ENCODE results near the gene ADGRE2. TPM values are rescaled to one million over a fixed set of nuclear protein-coding genes. Genes with fewer than 3 reads are reported as not detected.

ADGRE2 gene
- total RNA-seq, 1 donor from 2014 or later, result 0.54 TPM

- intact Hi-C loops (cut with DNase I), result no loop called here
- ATAC-seq (ENCODE audit: poor library complexity), result no peak
- no peak for DNase-seq
Observed at GRCh38 chr19:14763497-14764145, 14.7 kb downstream of the ADGRE2 start.

GRCh38 chr19:14762111-14762510 is 16.2 kb downstream of the ADGRE2 start:
- no peak for DNase-seq
- intact Hi-C loops (cut with DNase I), result no loop called here
- ATAC-seq (ENCODE audit: poor library complexity), result no peak

DNA sequence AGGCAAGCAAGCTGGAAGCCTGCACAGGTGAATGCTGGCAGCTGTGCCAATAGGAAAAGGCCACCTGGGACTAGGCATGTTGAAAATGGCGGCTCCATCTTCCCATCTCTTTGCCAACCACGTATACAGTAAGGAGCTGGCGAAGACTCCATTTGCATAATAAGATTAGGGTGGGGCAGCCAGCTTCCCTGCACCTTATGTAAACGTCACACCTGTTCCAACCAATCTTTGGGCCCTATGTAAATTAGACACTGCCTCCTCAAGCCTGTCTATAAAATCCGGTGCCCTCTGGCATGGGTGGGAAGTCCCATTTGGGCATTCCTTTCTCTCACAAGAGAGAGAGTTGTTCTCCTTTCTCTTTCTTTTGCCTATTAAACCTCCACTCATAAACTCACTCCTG is 16.8 kb downstream of the ADGRE2 start:
- ATAC-seq (ENCODE audit: poor library complexity), result no peak
- DNase-seq, result no peak
- intact Hi-C loops (cut with DNase I), result no loop called here

GRCh38 chr19:14758816-14759215 is 19.5 kb downstream of the ADGRE2 start:
- ATAC-seq (ENCODE audit: poor library complexity), result no peak
- DNase-seq, result no peak
- intact Hi-C loops (cut with DNase I), result no loop called here

DNA sequence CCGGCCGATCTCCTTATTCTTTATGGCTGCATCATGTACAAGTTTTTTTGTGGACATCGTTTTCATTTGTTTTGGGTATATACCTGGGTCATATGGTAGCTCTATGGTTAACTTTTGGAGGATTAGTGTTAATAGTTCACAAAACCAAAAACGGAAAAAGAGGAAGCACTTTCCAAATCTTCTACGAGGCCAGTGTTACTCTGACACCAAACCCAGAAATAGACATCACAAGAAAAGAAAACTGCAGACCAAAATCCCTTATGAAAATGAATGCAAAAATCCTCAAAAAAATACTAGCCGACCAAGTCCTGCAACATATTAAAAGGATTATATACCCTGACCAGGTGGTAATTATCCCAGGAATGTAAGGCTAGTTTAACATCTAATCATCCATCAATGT is 29.8 kb downstream of the ADGRE2 start:
- no peak for ATAC-seq (ENCODE audit: poor library complexity)
- no peak for DNase-seq
- intact Hi-C loops (cut with DNase I), result no loop called here

- no peak for DNase-seq
- intact Hi-C loops (cut with DNase I), result no loop called here
- ATAC-seq (ENCODE audit: poor library complexity), result no peak
Observed at GRCh38 chr19:14746886-14747285, 31.5 kb downstream of the ADGRE2 start.

GRCh38 chr19:14735915-14736314 is 42.4 kb downstream of the ADGRE2 start:
- intact Hi-C loops (cut with DNase I), result no loop called here
- ATAC-seq (ENCODE audit: poor library complexity) (no peak), DNase-seq (no peak)

DNA sequence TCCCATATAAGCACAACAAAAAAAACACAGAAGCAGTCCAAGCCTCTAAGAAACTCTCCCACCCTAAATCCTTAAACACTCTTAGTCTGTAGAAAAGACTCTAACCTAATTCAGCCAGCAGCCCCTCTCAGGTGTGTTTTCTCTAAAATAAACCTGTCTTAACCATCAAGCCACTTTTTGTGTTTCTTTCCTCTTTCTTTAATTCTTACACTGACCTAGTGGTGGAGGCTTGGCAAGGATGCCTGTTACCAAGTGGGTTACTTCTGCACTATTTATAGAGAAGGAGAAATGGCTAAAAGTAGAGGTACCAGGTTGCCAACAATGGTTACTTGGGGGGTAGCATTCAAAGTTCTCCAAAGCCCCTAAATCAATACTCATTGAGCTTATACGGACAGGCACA is 44.8 kb downstream of the ADGRE2 start:
- DNase-seq, result no peak
- intact Hi-C loops (cut with DNase I), result no loop called here
- no peak for ATAC-seq (ENCODE audit: poor library complexity)

DNA sequence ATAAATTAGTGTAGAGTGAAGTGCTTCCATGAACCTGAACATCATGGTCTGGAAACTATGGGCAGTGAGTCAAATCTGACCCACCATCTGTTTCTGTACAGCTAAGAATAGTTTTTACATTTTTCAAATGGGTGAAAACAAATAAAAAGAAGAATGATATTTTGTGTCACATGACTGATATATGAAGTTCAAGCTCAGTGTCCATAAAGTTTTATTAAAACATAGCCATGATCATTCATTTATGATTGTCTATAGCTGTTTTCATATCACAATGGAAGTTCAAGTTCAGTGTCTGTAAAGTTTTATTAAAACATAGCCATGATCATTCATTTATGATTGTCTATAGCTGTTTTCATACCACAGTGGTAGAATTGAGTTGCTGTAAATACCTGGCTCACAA is 45.9 kb downstream of the ADGRE2 start:
- intact Hi-C loops (cut with DNase I), result no loop called here
- DNase-seq (no peak), ATAC-seq (ENCODE audit: poor library complexity) (no peak)

DNA sequence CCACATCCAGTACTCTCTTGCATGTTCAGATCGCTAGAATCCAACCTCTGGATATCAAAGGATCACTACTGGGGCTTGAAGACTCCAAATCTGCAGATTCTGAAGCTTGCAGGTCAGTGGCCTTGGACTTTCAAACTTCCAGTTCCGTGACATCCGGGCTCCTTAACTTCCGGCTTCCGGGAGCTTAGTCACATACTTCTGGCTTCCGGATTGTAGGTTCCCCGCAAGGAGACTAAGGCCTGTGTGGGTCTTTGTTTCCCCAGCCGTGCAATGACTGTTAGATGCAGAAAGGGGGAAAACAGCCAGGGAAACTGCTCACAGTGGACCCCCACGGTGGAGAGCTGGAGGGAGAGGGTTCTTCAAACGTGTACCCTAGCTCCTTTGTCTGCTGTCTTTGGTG is 47.2 kb downstream of the ADGRE2 start:
- DNase-seq, result no peak
- ATAC-seq (ENCODE audit: poor library complexity), result no peak
- intact Hi-C loops (cut with DNase I), result no loop called here

GRCh38 chr19:14728595-14728994 is 49.8 kb downstream of the ADGRE2 start:
- intact Hi-C loops (cut with DNase I), result no loop called here
- DNase-seq, result no peak
- no peak for ATAC-seq (ENCODE audit: poor library complexity)

GRCh38 chr19:14722127-14722526 is 56.2 kb downstream of the ADGRE2 start:
- intact Hi-C loops (cut with DNase I), result no loop called here
- ATAC-seq (ENCODE audit: poor library complexity) (no peak), DNase-seq (no peak)

- ATAC-seq (ENCODE audit: poor library complexity) (no peak), DNase-seq (no peak)
- intact Hi-C loops (cut with DNase I), result no loop called here
Observed at GRCh38 chr19:14719162-14719561, 59.2 kb downstream of the ADGRE2 start.

DNA sequence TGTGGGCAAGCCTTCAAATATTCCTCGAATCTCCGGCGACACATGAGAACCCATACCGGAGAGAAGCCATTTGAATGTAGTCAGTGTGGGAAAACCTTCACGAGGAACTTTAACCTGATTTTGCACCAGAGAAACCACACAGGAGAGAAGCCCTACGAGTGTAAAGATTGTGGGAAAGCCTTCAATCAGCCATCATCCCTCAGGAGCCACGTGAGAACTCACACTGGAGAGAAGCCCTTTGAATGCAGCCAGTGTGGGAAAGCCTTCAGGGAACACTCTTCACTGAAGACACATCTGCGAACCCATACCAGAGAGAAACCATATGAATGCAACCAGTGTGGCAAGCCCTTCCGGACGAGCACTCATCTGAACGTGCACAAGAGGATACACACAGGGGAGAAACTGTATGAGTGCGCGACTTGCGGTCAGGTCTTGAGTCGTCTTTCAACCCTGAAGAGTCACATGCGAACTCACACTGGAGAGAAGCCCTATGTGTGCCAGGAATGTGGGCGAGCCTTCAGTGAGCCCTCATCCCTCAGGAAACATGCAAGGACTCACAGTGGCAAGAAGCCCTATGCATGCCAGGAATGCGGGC is 59.7 kb downstream of the ADGRE2 start:
- DNase-seq, result no peak
- intact Hi-C loops (cut with DNase I), result no loop called here

GRCh38 chr19:14715841-14716240 is 62.5 kb downstream of the ADGRE2 start:
- intact Hi-C loops (cut with DNase I), result no loop called here
- DNase-seq, result no peak
- no peak for ATAC-seq (ENCODE audit: poor library complexity)

More for the DNA sequence above, 59.7 kb downstream of the ADGRE2 start:
- ATAC-seq (ENCODE audit: poor library complexity), result no peak

GRCh38 chr19:14704450-14704849 is 73.9 kb downstream of the ADGRE2 start:
- intact Hi-C loops (cut with DNase I), result no loop called here
- no peak for ATAC-seq (ENCODE audit: poor library complexity)
- no peak for DNase-seq

DNA sequence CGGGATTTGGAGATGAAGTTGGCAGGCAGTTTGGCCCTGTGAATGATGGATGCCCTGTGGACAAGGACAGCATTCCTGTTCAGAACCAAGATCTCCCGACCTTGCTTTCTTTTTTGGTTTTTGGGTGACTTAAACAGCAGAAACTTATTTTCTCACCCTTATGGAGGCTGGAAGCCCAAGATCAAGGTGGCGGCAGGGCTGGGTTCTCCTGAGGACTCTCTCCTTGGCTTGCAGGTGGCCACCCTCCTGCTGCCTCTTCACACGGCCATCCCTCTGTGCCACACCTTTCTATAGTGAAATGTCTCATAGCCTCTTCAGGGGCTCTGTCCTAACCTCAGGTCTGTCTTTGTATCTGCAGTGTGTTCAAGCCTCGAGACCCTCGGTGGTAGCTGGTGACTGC is 74.5 kb downstream of the ADGRE2 start:
- DNase-seq, result no peak
- no peak for ATAC-seq (ENCODE audit: poor library complexity)
- intact Hi-C loops (cut with DNase I), result no loop called here

GRCh38 chr19:14700711-14701375 is 77.5 kb downstream of the ADGRE2 start:
- ATAC-seq (ENCODE audit: poor library complexity), result no peak
- DNase-seq, result no peak
- intact Hi-C loops (cut with DNase I), result no loop called here

DNA sequence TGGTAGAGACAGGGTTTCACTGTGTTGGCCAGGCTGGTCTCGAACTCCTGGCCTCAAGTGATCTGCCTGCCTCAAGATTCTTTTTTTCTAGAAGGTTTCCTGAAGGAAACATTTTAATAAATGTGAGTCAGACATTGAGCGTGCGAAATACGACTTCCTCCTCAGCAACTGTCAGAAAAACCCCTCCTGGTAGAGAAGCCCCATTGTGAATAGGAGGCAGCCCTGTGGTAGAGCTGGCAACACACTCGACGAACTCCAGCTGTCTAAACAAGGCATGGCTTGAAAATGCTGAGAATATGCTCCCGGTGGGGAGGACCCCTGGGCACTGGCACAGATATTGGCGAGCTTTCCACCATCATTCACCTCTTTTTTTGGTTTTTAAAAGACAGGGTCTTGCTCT is 78.7 kb downstream of the ADGRE2 start:
- ATAC-seq (ENCODE audit: poor library complexity), result no peak
- intact Hi-C loops (cut with DNase I), result no loop called here

GRCh38 chr19:14695471-14695870 is 82.9 kb downstream of the ADGRE2 start:
- DNase-seq (no peak), ATAC-seq (ENCODE audit: poor library complexity) (no peak)
- intact Hi-C loops (cut with DNase I), result no loop called here

More for the DNA sequence above, 78.7 kb downstream of the ADGRE2 start:
- no peak for DNase-seq
